Mononuclear cell (primary cell): ENCODE results near the gene AMDHD2. TPM values are rescaled to one million over a fixed set of nuclear protein-coding genes. Genes with fewer than 3 reads are reported as not detected.
"Not testable (repeated sequence)": the region's sequence is repeated elsewhere in the genome, so short reads cannot be mapped to it uniquely, and the experiment has no call there.

ENCODE experiments used
- H3K27me3 ChIP-seq: 2 replicates; pipeline ENCODE4 v1.6.0; 2011; ENCODE audit warnings: low read length, control low read depth; ENCODE audit not compliant: insufficient read depth
- H3K4me1 ChIP-seq: 2 replicates; pipeline ENCODE4 v1.5.1; 2011; ENCODE audit warnings: mild to moderate bottlenecking, low read length, control low read depth; ENCODE audit not compliant: insufficient read depth
- H3K4me3 ChIP-seq: 2 replicates; pipeline ENCODE4 v1.5.1; 2011; ENCODE audit warnings: mild to moderate bottlenecking, low read length, moderate library complexity
- H3K9me3 ChIP-seq: 2 replicates; pipeline ENCODE4 v1.5.1; 2011; ENCODE audit warnings: low read depth, mild to moderate bottlenecking, control low read depth, low read length
- total RNA-seq: library from RNA; depleted of rRNA; stranded (reverse); fragments of >200 nt; gene quantifications from one replicate; pipeline ENCODE4 v1.2.3, GENCODE V29; 2012

Gene AMDHD2
- total RNA-seq, 1 donor, result 49.7 TPM

DNA sequence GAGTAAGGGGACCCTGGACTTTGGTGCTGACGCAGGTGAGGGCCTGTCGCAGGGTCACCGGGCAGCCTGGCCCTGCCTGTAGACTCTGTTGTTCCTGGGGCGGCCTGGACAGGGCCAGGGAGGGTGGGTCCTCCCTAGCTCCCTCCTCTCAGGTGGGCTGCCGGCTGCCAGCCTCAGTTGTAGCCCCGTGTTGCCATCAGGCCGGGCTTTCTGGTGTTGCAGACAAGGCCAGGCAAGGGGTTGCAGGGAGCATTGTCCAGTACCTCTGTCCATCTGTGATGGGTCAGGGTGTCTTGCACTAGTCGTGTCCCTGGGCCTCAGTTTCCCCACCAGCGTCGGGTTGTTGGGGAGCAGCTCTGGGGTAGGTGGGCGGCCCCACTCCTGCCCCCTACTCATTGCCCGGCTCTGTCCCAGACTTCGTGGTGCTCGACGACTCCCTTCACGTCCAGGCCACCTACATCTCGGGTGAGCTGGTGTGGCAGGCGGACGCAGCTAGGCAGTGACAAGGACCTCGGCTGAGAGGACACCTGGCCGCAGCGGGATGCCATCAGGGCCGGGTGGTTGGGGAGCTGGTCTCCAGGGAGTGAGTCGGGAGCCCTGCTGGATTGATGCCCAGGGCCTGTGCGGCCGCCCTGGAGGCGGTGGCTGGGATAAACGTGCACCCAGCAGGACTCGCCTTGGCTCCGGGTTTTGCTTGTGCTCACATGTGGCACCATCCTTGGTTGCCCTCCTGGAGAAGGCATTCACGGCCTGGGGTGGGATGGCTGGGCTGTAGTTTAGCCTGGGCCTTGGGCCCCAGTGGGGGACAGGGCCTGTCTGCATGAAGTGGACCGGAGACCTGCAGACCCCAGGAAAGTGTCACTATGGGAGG is 9.1 kb downstream of the AMDHD2 start:
- Histone ChIP-seq H3K27me3 (no peaks in the 10 kb centered on the region), H3K4me3 (no peak overlapping the region), H3K9me3 (no peaks in the 10 kb centered on the region), H3K4me1 (peaks cover 32% of the 10 kb centered on the region)

DNA sequence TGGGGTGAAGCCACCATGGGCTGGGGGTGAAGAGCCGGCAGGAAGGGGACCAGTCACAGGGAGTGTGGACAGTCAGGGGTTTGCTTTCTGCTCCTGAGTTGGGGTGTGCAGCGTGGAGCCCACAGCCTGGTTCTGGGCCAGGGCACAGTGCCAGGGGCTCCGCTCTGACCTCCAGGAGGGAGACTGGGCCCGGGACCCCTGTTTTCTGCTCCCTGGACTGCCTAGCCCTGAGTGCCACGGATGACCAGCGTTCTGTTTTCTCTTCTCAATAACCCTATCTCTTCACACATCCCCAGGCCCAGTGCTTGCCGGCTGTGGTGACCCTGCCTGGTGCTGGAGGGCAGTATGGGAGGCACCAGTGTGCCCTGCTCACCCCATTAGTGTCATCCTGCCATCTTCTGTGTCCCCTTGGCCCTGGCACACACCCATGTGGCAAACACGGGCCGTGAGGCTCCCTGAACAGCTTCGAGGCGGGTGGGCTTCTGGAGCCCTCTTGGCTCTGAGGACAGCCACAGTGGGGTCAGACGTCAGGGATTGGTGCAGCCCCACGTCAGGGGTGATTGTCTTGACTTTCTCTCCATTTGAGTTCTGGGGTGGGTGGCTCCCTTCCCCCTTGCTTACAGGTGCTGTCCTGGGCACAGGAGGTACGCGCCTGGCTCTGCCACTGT is 9.9 kb downstream of the AMDHD2 start:
- Histone ChIP-seq H3K9me3 (no peaks in the 10 kb centered on the region), H3K4me1 (peaks cover 32% of the 10 kb centered on the region), H3K27me3 (no peaks in the 10 kb centered on the region), H3K4me3 (no peak overlapping the region)

GRCh38 chr16:2530629-2531318 is 10.6 kb downstream of the AMDHD2 start:
- Histone ChIP-seq H3K4me3 (no peak overlapping the region), H3K4me1 (peaks cover 37% of the 10 kb centered on the region), H3K9me3 (no peaks in the 10 kb centered on the region), H3K27me3 (no peaks in the 10 kb centered on the region)

GRCh38 chr16:2531371-2531695 is 11.2 kb downstream of the AMDHD2 start, which contains the start of gene CEMP1:
Gene CEMP1 (minus strand): TSS chr16:2531408. CDS start chr16:2531073, 335 bp downstream.
- H3K9me3 ChIP-seq, result no peaks in the 10 kb centered on the region
- peak within 1 kb of the TSS; percentile 61 for H3K4me3 ChIP-seq
- H3K4me1 ChIP-seq, result peaks cover 42% of the 10 kb centered on the region
- no peaks in the 10 kb centered on the region for H3K27me3 ChIP-seq

DNA sequence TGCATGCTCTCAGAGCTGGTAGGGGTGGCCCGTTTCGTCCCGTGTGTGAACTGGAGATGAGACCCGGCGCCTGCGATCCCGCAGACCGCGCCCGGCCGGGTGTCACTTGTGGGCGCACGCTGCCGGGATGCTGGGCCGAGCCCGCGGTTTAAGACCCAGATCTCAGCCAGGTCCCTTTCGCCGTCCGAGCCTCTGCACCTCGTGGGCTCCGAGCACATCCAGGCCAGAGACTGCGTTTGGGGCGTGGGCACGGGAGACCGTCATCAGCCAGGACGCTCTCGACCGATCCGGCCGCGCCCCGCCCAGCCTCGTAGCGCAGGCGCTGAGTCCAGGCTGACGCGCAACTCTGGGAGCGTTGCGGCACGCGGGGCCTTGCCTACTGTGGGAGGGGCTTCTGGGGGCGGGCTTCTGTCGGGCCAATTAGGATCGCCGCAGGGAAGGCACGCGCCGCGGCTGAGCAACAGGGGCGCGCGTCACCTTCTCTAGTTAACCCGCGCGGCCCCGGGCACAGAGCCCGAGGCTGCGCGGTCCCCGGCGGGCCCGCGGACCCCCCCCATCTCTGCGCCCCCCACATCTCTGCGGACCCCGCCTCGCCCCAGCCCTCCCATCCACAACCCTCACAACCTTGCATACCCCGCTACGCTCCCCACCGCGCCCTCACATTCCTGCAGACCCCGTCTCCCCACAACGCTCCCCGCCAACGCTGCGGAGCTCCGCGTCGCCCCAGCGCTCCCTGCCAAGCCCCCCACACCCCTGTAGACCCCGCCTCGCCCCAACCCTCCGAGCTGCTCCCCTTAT is 11.7 kb downstream of the AMDHD2 start:
- H3K9me3 ChIP-seq, result no peaks in the 10 kb centered on the region
- peak overlapping the region; percentile 61 for H3K4me3 ChIP-seq
- no peaks in the 10 kb centered on the region for H3K27me3 ChIP-seq
- H3K4me1 ChIP-seq, result peaks cover 48% of the 10 kb centered on the region

DNA sequence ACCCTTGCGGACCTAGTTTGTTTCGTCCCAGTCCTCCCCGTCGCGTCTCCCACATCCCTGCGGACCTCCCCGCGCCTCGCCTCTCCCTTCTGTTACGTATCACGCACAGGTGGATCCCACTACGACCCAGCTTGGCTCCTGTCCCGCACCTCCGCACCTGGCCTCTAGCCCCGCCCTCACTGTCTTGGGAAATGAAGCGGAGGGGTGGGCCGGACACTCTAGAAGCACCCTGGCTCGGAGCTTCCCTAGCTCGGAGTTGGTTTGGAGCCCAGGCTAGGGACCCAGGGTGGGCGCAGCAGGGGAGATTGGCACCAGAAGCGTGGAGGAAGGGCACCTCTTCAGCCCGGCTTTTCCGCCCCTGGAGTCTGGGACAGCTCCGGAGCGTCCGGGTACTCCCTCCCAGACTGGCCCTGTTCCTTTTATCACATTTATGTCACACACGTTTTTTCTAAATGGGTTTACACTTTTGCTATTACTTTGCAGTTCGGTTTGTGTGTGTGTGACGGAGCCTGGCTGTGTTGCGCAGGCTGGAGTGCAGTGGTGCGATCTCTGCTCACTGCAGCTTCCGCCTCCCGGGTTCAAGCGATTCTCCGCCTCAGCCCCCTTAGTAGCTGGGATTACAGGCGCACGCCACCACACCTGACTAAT is 12.4 kb downstream of the AMDHD2 start:
- no peaks in the 10 kb centered on the region for H3K27me3 ChIP-seq
- H3K9me3 ChIP-seq, result no peaks in the 10 kb centered on the region
- H3K4me1 ChIP-seq, result peaks cover 51% of the 10 kb centered on the region
- H3K4me3 ChIP-seq, result peak overlapping the region; percentile 61

GRCh38 chr16:2533142-2533755 is 13.1 kb downstream of the AMDHD2 start:
- Histone ChIP-seq H3K4me1 (peaks cover 51% of the 10 kb centered on the region), H3K4me3 (peak overlapping the region; percentile 61)
- not testable (repeated sequence) for H3K27me3 ChIP-seq, H3K9me3 ChIP-seq

- Histone ChIP-seq H3K4me3 (no peak overlapping the region), H3K27me3 (no peaks in the 10 kb centered on the region), H3K4me1 (peaks cover 56% of the 10 kb centered on the region), H3K9me3 (no peaks in the 10 kb centered on the region)
These were observed 13.7 kb downstream of the AMDHD2 start for GRCh38 chr16:2533912-2534311.

DNA sequence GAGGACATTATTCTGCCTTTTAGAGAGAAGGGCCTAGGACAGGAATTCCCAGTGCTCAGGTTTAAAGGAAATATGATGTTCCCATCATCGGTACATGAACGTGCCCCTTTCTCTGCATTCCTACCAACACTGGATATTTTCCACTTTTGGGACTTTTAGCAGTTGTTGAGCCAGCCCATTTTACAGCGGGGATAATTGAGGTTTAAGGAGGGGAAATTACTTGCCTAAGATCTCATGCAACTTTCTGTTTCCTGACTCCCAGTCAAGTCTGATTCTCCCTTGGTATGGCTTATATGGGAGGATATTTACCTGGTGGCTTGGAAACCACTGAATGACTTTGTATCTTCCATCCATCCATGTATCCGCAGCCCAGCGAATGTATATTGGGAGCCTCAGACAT is 14.2 kb downstream of the AMDHD2 start:
- H3K4me1 ChIP-seq, result peaks cover 61% of the 10 kb centered on the region
- not testable (repeated sequence) for H3K27me3 ChIP-seq, H3K4me3 ChIP-seq, H3K9me3 ChIP-seq

GRCh38 chr16:2535625-2536013 is 15.4 kb downstream of the AMDHD2 start:
- Histone ChIP-seq H3K9me3 (no peaks in the 10 kb centered on the region), H3K4me1 (peaks cover 69% of the 10 kb centered on the region), H3K27me3 (no peaks in the 10 kb centered on the region), H3K4me3 (no peak overlapping the region)

DNA sequence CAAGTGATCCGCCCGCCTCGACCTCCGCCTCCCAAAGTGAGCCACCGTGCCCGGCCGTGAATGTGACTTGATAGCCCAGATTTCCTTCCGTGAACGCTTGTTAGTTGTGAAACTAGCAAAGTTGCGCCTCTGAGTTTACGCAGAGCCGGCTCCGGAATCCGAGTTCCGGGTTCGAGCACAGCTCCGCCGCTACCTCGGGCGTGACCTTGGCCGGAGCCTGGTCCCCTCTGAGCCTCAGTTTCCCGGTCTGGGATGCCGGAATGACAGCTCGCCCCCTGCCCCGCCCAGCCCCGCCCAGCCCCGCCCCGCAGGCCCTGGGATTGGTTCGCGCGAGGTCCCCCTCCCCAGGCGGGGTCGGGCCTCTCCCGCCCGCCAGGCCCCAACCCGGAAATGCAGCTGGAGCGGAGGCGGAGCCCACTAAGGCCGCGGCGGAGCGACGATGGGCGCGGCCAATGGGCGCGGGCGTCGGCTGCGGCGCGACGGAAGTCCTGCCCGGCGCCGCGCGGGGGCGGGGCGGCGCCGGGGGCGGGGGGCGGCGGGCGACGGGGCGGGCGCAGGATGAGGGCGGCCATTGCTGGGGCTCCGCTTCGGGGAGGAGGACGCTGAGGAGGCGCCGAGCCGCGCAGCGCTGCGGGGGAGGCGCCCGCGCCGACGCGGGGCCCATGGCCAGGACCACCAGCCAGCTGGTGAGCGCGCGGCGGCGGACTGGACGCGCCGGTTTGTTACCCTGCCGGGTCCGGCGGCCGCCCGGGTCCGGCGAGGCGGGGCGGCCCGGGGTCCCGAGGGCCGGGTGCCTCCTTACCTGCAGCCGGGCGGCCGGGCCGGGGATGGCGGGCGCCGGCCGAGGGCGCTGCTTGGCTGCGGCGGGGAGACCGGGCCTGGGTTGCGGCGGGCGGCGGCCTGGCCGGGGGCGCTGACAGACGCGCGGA is 17.5 kb downstream of the AMDHD2 start, which contains the start of gene PDPK1:
TSS of gene PDPK1 (plus strand) at position 571 of the 929 bp plus-strand sequence. CDS start at position 663, 92 bp downstream.
- Histone ChIP-seq H3K4me3 (peak within 1 kb of the TSS; percentile 58), H3K4me1 (peaks cover 65% of the 10 kb centered on the region), H3K27me3 (no peaks in the 10 kb centered on the region), H3K9me3 (no peaks in the 10 kb centered on the region)

- not testable (repeated sequence) for H3K9me3 ChIP-seq, H3K4me3 ChIP-seq, H3K27me3 ChIP-seq
- H3K4me1 ChIP-seq, result peaks cover 52% of the 10 kb centered on the region
These were observed 19.1 kb downstream of the AMDHD2 start for GRCh38 chr16:2539192-2539844.
